Cardiac fibroblast (primary cell): Measurements from ENCODE around the gene MRPL22.
"Not testable (repeated sequence)": the region's sequence is repeated elsewhere in the genome, so short reads cannot be mapped to it uniquely, and the experiment has no call there.

Experiments used
- DNase-seq, 2 donors: peaks; one replicate each; pipeline versions ENCODE4 v3.0.0 to v3.0.0-alpha.2; 2010; ENCODE audit warnings: low read depth in 2 of 2
- H3K4me3 ChIP-seq, 2 donors: replicated peaks in 1 of 2; 1 replicate in 1 of 2; 2 replicates in 1 of 2; pipeline ENCODE4 v1.5.1; 2011; ENCODE audit warnings: low read depth in 2 of 2, low read length in 2 of 2, mild to moderate bottlenecking in 2 of 2, moderate library complexity in 1 of 2
- CTCF ChIP-seq: IDR thresholded peaks from one replicate; pipeline ENCODE4 v1.5.1; 2011; ENCODE audit warnings: low read depth, mild to moderate bottlenecking, low read length, inconsistent platforms

The MRPL22 gene

DNA sequence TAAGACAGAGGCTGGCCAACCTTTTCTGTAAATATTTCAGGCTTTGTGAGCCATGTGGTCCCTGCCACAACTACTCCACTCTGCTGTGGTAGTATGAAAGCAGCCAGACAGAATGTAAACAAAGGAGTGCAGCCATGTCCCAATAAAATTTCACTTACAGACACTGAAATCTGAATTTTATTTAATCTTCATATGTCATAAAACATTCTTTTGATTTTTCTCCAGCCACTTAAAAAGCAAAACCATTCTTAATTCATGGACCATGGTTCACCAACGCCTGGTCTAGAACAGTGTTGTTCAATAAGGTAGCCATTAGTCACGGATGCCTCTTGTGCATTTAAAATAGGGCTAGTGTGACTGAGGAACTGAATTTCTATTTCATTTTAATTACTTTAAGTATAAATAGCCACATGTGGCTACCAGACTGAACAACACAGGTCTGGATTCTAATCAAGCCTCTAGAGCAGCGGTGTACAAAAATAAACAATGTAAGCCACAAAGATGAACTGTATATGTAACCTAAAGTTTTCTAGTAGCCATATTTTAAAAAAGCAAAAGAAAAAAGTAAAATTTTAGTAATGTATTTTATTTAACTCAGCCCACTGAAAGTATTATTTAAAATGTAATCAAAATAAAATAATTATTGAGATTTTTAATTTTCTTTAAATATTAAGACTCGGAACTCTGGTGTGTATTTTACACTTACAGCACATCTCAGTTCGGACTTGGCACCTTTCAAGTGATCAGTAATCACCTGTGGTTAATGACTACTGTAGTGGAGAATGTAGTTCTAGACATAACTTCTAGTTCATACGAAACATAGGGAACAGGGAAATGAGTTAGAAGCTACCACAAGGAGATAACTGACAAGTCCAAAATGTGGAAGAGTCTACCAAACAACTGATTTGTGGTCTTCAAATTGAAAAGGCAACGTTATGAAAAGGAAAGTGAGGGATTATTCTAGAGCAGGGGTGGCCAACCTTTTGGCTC, 17.1 kb upstream of the MRPL22 start:
- DNase-seq: no peak
- H3K4me3 ChIP-seq: no peak overlapping the region
- no peak for TF ChIP-seq CTCF

GRCh38 chr5:154933537-154933936, 7.3 kb upstream of the MRPL22 start:
- TF ChIP-seq CTCF: no peak
- no peak overlapping the region for H3K4me3 ChIP-seq
- no peak for DNase-seq

DNA sequence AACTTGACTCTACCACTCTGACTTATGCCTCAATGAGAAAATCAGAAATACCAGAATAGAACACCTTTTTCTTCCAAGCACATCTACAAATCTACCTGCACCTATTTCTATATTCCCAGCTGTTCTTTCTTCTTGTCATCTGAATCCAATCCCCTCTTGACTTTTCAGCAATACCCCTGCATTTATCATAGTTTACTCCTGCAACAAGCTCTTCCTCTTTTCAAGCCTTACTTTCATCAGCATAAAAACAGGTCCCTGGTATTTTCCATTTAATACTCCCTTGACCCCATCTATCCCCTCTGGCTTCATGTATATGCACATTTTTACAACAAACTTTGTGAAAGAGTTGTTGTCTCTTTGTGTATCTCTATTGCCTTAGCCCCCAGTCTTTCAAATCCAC, 6.0 kb upstream of the MRPL22 start:
- TF ChIP-seq CTCF: no peak
- no peak overlapping the region for H3K4me3 ChIP-seq
- DNase-seq: no peak

GRCh38 chr5:154937186-154937717, 3.6 kb upstream of the MRPL22 start:
- DNase-seq: peak; percentile 3 to 18
- peak overlapping the region; percentile 90 to 94 for H3K4me3 ChIP-seq
- TF ChIP-seq CTCF: no peak

DNA sequence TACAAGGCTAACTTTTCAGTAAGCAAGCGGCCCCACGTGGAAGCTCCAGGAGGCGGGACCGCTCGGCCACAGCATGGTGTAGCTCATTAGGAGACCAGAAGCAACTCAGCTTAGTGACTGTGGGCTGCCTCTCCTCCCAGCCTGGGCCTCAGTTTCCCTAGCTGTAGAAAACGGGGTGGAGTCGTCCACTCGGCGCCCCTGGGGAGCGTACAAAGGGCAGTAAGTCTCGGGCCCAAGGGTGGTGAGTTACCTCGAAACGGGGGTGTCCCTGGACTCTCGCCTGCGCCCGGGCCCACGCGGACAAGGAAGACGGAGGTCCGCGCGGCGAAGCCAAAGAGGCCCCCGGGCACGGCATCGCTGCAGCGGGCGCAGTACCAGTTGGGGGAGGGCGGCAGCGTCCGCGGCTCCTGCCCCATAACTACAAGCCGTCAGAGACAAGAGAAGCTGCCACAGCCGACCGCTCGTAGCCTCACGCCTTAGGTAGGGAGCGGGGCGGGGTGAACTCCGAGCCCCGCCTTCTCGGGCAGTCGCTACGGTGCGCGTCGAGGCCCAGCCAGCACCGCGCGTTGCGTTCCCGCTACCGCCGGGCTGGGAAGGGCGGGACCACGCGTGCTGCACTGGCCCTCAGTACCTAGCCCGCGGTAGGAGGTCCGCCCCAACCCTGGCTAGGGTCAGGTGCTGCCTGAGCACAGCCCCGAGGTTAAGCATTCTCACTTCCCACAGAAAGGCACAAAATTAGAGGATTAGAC, 3.0 kb upstream of the MRPL22 start, which contains the start of gene GEMIN5:
GEMIN5 (minus strand) TSS at position 494 of the 749 bp plus-strand sequence; CDS start at position 416, 78 bp downstream.
- peak within 1 kb of the TSS; percentile 90 to 94 for H3K4me3 ChIP-seq
- TF ChIP-seq CTCF: no peak
- DNase-seq: peak; percentile 85 to 86

DNA sequence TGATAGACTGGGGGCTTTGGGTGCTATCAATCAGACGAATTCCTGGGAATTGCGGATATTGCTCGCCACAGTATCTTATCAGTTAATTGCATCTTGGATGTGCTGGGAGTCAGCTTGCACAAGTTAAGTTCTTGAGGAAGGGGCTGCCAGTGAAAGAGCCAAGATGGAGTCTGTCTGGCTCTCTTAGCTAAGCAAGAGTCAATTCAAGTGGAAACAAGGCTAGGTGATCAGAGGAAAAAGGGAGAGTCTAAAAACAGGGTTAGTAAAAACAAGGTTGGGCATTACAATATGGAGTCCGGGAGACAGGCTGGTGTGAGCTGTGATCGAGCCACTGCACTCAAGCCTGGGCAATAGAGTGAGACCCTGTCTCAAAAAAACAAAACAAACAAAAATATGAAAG, 1.5 kb upstream of the MRPL22 start:
- not testable (repeated sequence) for DNase-seq, H3K4me3 ChIP-seq

DNA sequence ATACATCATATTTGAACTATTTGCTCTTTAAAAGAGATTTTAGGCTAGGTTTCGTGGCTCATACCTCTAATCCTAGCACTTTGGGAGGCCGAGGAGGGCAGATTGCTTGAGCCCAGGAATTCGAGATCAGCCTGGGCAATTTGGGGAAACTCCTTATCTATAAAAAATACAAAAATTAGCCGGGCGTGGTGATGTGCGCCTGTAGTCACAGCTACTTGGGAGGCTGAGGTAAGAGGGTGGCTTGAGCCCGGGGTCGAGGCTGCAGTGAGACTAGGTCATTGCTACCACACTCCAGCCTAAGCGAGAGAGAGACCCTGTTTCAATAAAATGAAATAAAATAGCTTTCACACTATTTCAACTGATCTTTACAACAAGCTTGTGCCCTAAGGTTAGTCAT, 500 bp upstream of the MRPL22 start:
- no peak for DNase-seq
- no peak for TF ChIP-seq CTCF
- H3K4me3 ChIP-seq: peak overlapping the region; percentile 63 to 74
